ENCODE results near the gene CNNM2.
A peak's percentile ranks its signal among the peaks of the same experiment; 100 is the strongest.
"Not testable (repeated sequence)": the region's sequence is repeated elsewhere in the genome, so short reads cannot be mapped to it uniquely, and the experiment has no call there.

Gene CNNM2

DNA sequence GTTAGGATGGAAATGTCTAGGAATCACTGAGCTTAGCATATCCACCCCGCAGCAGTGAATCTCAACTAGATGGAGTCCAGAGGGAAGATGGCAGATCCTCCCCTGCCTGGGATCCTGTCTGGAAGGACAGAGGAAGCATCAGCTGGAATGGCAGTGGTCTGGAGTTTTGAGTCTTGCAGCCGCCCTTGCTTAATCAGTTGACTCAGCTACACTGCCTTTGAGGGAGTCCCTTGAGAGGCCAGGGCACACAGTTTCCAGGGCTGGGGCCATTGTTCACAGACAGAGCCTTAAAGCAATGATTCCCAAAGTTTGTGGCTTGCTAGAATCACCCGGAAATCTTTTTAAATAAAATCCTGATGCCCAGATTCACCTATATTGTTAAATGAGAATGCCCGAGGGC, 146.9 kb downstream of the CNNM2 start:
- DNase-seq (ENCODE audit: low spot score) = no peak
- TF ChIP-seq, protein P1, sequence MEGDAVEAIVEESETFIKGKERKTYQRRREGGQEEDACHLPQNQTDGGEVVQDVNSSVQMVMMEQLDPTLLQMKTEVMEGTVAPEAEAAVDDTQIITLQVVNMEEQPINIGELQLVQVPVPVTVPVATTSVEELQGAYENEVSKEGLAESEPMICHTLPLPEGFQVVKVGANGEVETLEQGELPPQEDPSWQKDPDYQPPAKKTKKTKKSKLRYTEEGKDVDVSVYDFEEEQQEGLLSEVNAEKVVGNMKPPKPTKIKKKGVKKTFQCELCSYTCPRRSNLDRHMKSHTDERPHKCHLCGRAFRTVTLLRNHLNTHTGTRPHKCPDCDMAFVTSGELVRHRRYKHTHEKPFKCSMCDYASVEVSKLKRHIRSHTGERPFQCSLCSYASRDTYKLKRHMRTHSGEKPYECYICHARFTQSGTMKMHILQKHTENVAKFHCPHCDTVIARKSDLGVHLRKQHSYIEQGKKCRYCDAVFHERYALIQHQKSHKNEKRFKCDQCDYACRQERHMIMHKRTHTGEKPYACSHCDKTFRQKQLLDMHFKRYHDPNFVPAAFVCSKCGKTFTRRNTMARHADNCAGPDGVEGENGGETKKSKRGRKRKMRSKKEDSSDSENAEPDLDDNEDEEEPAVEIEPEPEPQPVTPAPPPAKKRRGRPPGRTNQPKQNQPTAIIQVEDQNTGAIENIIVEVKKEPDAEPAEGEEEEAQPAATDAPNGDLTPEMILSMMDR (IDR thresholded peaks at IDR 0.05; ENCODE audit: extremely low read depth, missing control alignments) = no peak

DNA sequence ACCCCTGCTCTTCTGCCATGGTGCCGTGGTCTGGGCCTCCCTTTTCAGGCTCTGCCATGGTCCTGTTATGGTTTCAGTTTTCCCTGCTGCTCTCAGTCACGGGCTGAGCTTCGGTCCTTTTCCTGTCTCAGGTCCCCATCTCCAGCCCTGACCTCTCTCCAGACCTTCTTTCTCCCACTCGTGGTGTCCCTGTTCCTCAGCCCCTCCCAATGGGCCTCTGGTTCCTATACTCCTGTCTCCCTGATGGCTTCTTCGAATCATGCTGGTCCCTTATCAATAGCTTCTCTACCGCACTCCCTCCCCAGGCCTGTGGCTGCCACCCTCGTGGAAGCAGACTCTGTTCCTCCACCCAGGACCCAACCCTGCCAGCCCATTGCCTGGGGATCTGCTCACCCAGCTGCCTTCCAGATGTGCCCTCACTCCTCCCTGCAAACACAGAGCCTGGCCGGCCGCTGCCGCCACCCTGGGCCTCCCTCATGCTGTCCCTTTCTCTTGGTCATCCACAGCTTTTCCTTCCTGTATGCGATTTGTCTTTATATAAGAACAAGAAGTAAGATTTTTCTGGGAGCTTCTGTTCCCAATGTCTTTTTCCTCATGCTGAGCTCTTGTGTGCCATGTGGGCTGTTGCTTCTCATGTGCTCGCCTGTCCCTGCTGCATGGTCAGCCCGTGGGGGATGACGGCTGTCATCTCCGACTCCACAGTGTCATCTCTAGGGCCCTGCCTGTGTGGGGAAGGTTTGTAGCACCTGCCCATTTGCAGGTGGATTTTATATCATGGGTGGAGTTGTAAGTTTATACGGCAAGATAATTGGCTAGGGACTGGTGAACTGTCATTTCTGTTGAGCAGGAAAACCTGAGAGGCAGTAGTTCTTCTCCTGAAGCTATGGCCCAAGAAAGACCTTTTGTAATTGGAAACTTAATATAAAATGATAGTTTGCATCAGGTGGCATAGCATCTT, 148.3 kb downstream of the CNNM2 start:
- TF ChIP-seq, protein P1 (IDR thresholded peaks at IDR 0.05; ENCODE audit: extremely low read depth, missing control alignments) = no peak
- no peak for DNase-seq (ENCODE audit: low spot score)

DNA sequence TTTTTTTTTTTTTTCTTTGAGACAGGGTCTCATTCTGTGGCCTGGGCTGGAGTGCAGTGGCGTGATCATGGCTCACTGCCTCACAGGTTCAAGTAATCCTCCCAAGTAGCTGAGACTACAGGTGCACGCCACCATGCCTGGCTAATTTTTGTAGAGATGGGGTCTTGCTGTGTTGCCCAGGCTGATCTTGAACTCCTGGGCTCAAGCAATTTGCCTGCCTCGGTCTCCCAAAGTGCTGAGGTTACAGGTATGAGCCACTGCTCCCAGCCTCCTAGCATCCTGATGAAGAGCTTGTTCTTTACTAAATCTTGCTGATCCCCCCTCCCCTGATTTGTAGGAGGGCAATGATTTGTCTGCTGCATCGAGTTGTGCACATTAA, 149.0 kb downstream of the CNNM2 start:
- DNase-seq (ENCODE audit: low spot score) = not testable (repeated sequence)

DNA sequence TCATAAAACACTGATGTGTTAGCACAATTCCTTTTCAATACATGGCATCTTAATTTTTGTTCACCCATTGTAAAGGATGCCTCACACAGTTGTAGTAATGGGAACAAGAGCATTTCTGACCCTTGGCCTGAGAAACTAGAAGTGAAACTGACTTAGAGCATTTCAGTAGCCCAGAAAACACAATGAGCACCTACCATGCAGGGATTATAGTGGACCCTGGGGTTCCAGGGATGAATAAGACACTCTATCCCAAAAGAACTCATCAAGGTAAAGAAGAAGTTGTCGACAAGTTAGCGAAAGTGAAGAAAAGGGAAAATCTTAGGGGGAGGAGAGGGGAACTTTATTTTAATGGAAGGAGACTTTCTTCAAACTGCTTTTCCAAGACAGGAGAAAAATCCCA, 149.4 kb downstream of the CNNM2 start:
- DNase-seq (ENCODE audit: low spot score) = no peak
- TF ChIP-seq, protein P1 (IDR thresholded peaks at IDR 0.05; ENCODE audit: extremely low read depth, missing control alignments) = no peak

DNA sequence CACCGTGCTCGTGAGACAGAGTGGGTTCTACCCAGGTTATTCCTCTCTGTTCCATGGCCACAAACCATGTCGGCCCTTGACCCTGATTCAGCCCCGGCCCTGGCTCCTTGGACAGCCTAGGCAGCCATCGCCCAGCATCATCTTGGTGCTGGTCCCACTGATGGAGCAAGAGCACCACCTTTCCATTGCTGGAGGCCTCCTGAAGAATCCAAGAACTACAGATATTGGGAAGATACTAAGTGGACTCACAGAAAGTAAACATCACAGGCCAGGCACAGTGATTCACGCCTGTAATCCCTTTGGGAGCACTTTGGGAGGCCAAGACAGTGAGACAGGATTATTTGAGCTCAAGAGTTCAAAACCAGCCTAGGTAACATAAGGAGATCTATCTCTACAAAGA, 149.9 kb downstream of the CNNM2 start:
- DNase-seq (ENCODE audit: low spot score) = no peak
- TF ChIP-seq, protein P1 (IDR thresholded peaks at IDR 0.05; ENCODE audit: extremely low read depth, missing control alignments) = no peak

DNA sequence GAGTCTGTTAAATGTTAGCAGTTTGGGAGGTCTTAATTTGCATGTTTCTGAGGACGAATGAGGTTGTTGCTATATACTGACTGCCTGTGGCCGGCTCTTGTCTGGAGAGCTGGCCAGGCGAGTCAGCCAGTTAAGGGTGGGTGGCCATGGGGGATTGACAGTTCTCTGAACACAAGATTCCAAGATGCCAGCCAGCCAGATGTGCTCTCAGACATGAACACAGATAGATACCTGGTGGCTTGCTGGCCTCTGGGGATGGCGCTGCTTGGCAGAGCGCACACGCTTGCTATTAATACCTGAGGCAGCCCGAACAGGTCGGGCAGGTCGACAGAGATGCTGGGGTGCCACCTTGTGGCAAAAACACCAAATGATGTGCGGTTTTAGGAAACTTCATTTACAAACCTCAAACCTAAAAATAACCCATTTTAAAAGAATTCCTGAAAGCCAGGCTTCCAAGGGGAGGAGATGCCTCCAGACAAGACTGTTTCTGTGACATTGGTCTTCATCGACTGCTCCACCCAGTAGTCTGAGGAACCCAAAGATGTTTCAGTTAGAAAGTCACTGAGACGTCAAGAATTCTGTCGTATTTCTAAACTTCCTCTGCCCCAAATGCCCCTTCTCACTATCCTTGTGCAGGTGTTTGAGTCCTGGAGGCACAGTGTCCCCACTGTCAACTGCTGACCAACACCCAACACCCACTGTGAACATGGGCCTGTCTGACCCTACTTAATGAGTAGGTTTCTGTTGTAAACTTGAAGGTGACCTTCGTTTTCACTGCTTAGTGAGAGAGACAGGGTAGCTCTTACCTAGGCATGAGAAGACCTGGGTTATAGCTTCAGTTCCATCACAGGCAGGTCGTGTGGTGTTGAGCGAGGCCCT, 151.6 kb downstream of the CNNM2 start:
- DNase-seq (ENCODE audit: low spot score) = peak; percentile 71

DNA sequence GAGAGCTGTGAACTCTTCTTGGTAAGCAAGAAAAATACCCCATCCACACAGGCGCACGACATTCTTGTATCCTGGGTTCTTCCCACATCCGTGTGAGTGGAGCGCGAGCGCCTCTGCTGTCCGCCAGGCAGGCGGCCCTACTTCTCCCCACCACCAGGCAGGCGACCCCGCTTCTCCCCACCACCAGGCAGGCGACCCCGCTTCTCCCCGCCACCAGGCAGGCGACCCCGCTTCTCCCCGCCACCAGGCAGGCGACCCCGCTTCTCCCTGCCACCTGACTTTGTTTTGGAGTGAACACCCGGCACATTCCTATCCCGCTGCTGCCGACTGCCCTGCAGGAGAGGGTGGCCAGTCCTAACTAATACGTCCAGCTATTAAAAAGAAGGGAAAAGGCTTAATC, 154.2 kb downstream of the CNNM2 start:
- no peak for DNase-seq (ENCODE audit: low spot score)
- TF ChIP-seq, protein P1 (IDR thresholded peaks at IDR 0.05; ENCODE audit: extremely low read depth, missing control alignments) = no peak

More for the DNA sequence above, 151.6 kb downstream of the CNNM2 start:
- TF ChIP-seq, protein P1 (IDR thresholded peaks at IDR 0.05; ENCODE audit: extremely low read depth, missing control alignments) = peak; percentile 53
